Omental fat pad (tissue), 4 donors: Measurements from ENCODE around the gene DGCR8. TPM values are rescaled to one million over a fixed set of nuclear protein-coding genes. Genes with fewer than 3 reads are reported as not detected.
"Not testable (repeated sequence)": the region's sequence is repeated elsewhere in the genome, so short reads cannot be mapped to it uniquely, and the experiment has no call there.

Experiments used
- ATAC-seq: fragments of 150-250 bp; one replicate; pipeline ENCODE4 v1.9.1; 2016; ENCODE audit warnings: mild to moderate bottlenecking, moderate library complexity; ENCODE audit not compliant: low FRiP score
- DNase-seq: peaks from one replicate; pipeline ENCODE4 v3.0.0-alpha.2; 2019; ENCODE audit warnings: low spot score
- CTCF ChIP-seq, 3 donors: fragments of 450-650 bp; IDR thresholded peaks; one replicate each; pipeline ENCODE4 v1.5.1; 2016 to 2017; ENCODE audit warnings: antibody characterized with exemption in 3 of 3, mild to moderate bottlenecking in 3 of 3, moderate library complexity in 2 of 3
- total RNA-seq, 4 donors: library from RNA; depleted of rRNA; stranded (reverse); fragments of >200 nt; gene quantifications; one replicate each; pipeline ENCODE4 v1.1.0, GENCODE V29; 2016

The DGCR8 gene
- total RNA-seq, 4 donors from 2014 or later: 16.9 to 33.5 (median 24.1) TPM

- TF ChIP-seq CTCF (IDR thresholded peaks at IDR 0.05): no peak
- DNase-seq: no peak
- no peak for ATAC-seq
These were observed 16.5 kb upstream of the DGCR8 start for GRCh38 chr22:20063271-20064139.

GRCh38 chr22:20064140-20064480, 15.9 kb upstream of the DGCR8 start:
- ATAC-seq: no peak
- no peak for DNase-seq
- TF ChIP-seq CTCF (IDR thresholded peaks at IDR 0.05): no peak

GRCh38 chr22:20064545-20065262, 15.3 kb upstream of the DGCR8 start:
- ATAC-seq (no peak), DNase-seq (no peak)
- TF ChIP-seq CTCF (IDR thresholded peaks at IDR 0.05): no peak

GRCh38 chr22:20065896-20066616, 14.0 kb upstream of the DGCR8 start:
- ATAC-seq (no peak), DNase-seq (no peak)
- TF ChIP-seq CTCF (IDR thresholded peaks at IDR 0.05): no peak

- DNase-seq: no peak
- no peak for TF ChIP-seq CTCF (IDR thresholded peaks at IDR 0.05)
- no peak for ATAC-seq
These were observed 13.2 kb upstream of the DGCR8 start for GRCh38 chr22:20066617-20067383.

- DNase-seq: not testable (repeated sequence)
These were observed 12.7 kb upstream of the DGCR8 start for GRCh38 chr22:20067384-20067682.

GRCh38 chr22:20068640-20069039, 11.4 kb upstream of the DGCR8 start:
- DNase-seq: no peak

More at GRCh38 chr22:20067384-20067682, 12.7 kb upstream of the DGCR8 start:
- not testable (repeated sequence) for ATAC-seq

More at GRCh38 chr22:20068640-20069039, 11.4 kb upstream of the DGCR8 start:
- no peak for TF ChIP-seq CTCF (IDR thresholded peaks at IDR 0.05)
- ATAC-seq: peak; percentile 17
